ENCODE measurements around the gene KATNB1. TPM values are rescaled to one million over a fixed set of nuclear protein-coding genes. Genes with fewer than 3 reads are reported as not detected.
A peak's percentile ranks its signal among the peaks of the same experiment; 100 is the strongest.

Gene KATNB1
- total RNA-seq, 1 donor from 2014 or later: 24.9 TPM

GRCh38 chr16:57720142-57720575, 15.4 kb upstream of the KATNB1 start:
- DNase-seq (ENCODE audit: low spot score in 2 of 2, unreplicated experiment in 2 of 2): no peak
- Mint-ChIP-seq H3K4me1 (no peaks in the 10 kb centered on the region), H3K27ac (no peak overlapping the region), H3K36me3 (no peaks in the 10 kb centered on the region), H3K4me3 (no peak overlapping the region), H3K27me3 (ENCODE audit: low read depth) (peaks cover 9% of the 10 kb centered on the region), H3K9me3 (no peaks in the 10 kb centered on the region)
- TF ChIP-seq, protein P1, sequence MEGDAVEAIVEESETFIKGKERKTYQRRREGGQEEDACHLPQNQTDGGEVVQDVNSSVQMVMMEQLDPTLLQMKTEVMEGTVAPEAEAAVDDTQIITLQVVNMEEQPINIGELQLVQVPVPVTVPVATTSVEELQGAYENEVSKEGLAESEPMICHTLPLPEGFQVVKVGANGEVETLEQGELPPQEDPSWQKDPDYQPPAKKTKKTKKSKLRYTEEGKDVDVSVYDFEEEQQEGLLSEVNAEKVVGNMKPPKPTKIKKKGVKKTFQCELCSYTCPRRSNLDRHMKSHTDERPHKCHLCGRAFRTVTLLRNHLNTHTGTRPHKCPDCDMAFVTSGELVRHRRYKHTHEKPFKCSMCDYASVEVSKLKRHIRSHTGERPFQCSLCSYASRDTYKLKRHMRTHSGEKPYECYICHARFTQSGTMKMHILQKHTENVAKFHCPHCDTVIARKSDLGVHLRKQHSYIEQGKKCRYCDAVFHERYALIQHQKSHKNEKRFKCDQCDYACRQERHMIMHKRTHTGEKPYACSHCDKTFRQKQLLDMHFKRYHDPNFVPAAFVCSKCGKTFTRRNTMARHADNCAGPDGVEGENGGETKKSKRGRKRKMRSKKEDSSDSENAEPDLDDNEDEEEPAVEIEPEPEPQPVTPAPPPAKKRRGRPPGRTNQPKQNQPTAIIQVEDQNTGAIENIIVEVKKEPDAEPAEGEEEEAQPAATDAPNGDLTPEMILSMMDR (IDR thresholded peaks at IDR 0.05; ENCODE audit: unreplicated experiment): no peak

GRCh38 chr16:57721356-57722209, 14.0 kb upstream of the KATNB1 start:
- Mint-ChIP-seq H3K27ac (no peak overlapping the region), H3K36me3 (no peaks in the 10 kb centered on the region), H3K27me3 (ENCODE audit: low read depth) (peaks cover 1% of the 10 kb centered on the region), H3K9me3 (no peaks in the 10 kb centered on the region), H3K4me1 (no peaks in the 10 kb centered on the region), H3K4me3 (no peak overlapping the region)
- TF ChIP-seq, protein P1 (IDR thresholded peaks at IDR 0.05; ENCODE audit: unreplicated experiment): no peak
- DNase-seq (ENCODE audit: low spot score in 2 of 2, unreplicated experiment in 2 of 2): no peak

DNA sequence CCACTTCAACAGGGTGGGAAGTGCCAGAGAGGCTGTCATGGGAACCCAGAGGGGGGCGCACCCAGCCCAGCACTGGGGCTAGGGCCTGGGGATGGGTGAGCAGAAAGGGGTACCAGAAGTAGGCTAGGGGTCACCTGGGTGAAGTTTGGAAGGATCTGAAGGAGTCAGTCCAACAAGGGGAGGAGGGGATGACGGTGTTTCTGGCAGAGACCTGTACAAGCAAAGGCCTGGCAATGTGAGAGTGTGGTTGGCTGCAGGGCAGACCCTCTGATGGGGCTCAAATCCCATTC, 13.4 kb upstream of the KATNB1 start:
- TF ChIP-seq, protein P1 (IDR thresholded peaks at IDR 0.05; ENCODE audit: unreplicated experiment): no peak

DNA sequence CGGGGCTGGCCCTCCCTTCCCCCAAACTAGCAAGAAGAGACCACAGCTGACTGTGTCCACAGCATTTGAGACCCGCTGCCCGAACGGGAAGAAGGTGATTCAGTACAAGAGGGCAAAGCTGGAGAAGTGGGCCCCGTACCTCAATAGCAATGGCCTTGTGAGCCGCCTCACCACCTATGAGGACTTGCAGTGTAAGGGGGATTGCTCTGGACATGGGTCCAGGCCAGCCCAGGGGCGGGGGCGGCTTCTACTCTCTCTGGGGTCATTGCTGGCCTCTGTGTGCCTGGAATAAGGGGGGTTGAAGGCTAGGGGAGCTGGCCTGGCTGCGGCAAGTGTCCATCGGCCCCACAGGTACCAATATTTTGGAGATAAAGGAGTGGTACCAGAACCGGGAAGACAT, 12.9 kb upstream of the KATNB1 start:
- H3K9me3 Mint-ChIP-seq: no peaks in the 10 kb centered on the region
- TF ChIP-seq, protein P1 (IDR thresholded peaks at IDR 0.05; ENCODE audit: unreplicated experiment): no peak
- no peaks in the 10 kb centered on the region for H3K4me1 Mint-ChIP-seq
- H3K27ac Mint-ChIP-seq: no peak overlapping the region
- H3K4me3 Mint-ChIP-seq: no peak overlapping the region
- DNase-seq (ENCODE audit: low spot score in 2 of 2, unreplicated experiment in 2 of 2): no peak
- H3K27me3 Mint-ChIP-seq (ENCODE audit: low read depth): no peaks in the 10 kb centered on the region
- H3K36me3 Mint-ChIP-seq: no peaks in the 10 kb centered on the region

More for the DNA sequence above, 13.4 kb upstream of the KATNB1 start:
- Mint-ChIP-seq H3K27me3 (ENCODE audit: low read depth) (no peaks in the 10 kb centered on the region), H3K9me3 (no peaks in the 10 kb centered on the region), H3K4me1 (no peaks in the 10 kb centered on the region), H3K4me3 (no peak overlapping the region), H3K36me3 (no peaks in the 10 kb centered on the region), H3K27ac (no peak overlapping the region)
- no peak for DNase-seq (ENCODE audit: low spot score in 2 of 2, unreplicated experiment in 2 of 2)

- no peak overlapping the region for H3K27ac Mint-ChIP-seq
These were observed 12.4 kb upstream of the KATNB1 start for GRCh38 chr16:57723170-57723569.

More at GRCh38 chr16:57723170-57723569, 12.4 kb upstream of the KATNB1 start:
- H3K27me3 Mint-ChIP-seq (ENCODE audit: low read depth): no peaks in the 10 kb centered on the region
- TF ChIP-seq, protein P1 (IDR thresholded peaks at IDR 0.05; ENCODE audit: unreplicated experiment): peak; percentile 33
- no peak overlapping the region for H3K4me3 Mint-ChIP-seq
- no peak for DNase-seq (ENCODE audit: low spot score in 2 of 2, unreplicated experiment in 2 of 2)
- H3K4me1 Mint-ChIP-seq: no peaks in the 10 kb centered on the region
- no peaks in the 10 kb centered on the region for H3K36me3 Mint-ChIP-seq
- H3K9me3 Mint-ChIP-seq: no peaks in the 10 kb centered on the region

All from mesothelial cell of epicardium (in vitro differentiated cells).